K562 (cell line): ENCODE measurements around the gene CEP128. TPM values are rescaled to one million over a fixed set of nuclear protein-coding genes. Genes with fewer than 3 reads are reported as not detected.

Source experiments
- ATAC-seq: fragments of 200-7000 bp; cut with Tn5 transposase; 3 replicates; pipeline ENCODE4 v1.9.1; 2020; ENCODE audit warnings: moderate library complexity
- BruUV-seq: library from RNA; stranded (reverse); fragments of 400-500 nt; replicated peaks from 2 replicates; lab custom pipeline; 2021; lab: Mats Ljungman, UMichigan
- CTCF ChIA-PET: fragments of 300-600 bp; formaldehyde crosslinking; extraction: SDS; loops from one replicate; lab custom pipeline; 2021; ENCODE audit warnings: low intra/inter-chr PET ratio; lab: Yijun Ruan, JAX
- POLR2A ChIA-PET: fragments of 300-600, 350-650 bp; sonication (Branson Sonifier 250); formaldehyde crosslinking; extraction: SDS; loops from one replicate; lab custom pipeline; 2021; ENCODE audit warnings: antibody characterized with exemption, inconsistent platforms; lab: Yijun Ruan, JAX
- DNase-seq, 4 experiments: peaks; one replicate each; pipeline versions ENCODE4 v3.0.0 to v3.0.0-alpha.2; 2011 to 2018; ENCODE audit warnings: low spot score in 3 of 4, mixed read lengths in 3 of 4; ENCODE audit errors: extremely low read depth in 1 of 4
- FAIRE-seq: peaks from 2 replicates; lab custom pipeline; 2011; peaks lifted over from hg19 to GRCh38; lab: Jason Lieb, UNC
- H2AFZ ChIP-seq: 2 replicates; pipeline ENCODE4 v1.6.0; 2011; ENCODE audit warnings: low read depth, low read length, control low read depth, inconsistent platforms
- H3K27ac ChIP-seq: fragments of 200-600 bp; 3 replicates; pipeline ENCODE4 v1.8.0; 2011; ENCODE audit warnings: low read depth, mild to moderate bottlenecking, control low read depth, inconsistent platforms, low read length, moderate library complexity, mixed read lengths; ENCODE audit errors: extremely low read depth
- H3K27me3 ChIP-seq, 2 experiments: fragments of 300-600 bp in 1 of 2; 2 replicates in 1 of 2; 3 replicates in 1 of 2; pipeline versions ENCODE4 v1.6.0 to v1.8.0; 2011; ENCODE audit warnings: inconsistent platforms in 2 of 2, low read length in 2 of 2, mild to moderate bottlenecking in 1 of 2, mixed read lengths in 1 of 2, moderate library complexity in 1 of 2; ENCODE audit not compliant: control insufficient read depth in 2 of 2, insufficient read depth in 2 of 2
- H3K36me3 ChIP-seq: fragments of 300-600 bp; 3 replicates; pipeline ENCODE4 v1.8.0; 2011; ENCODE audit warnings: mild to moderate bottlenecking, low read length, inconsistent platforms; ENCODE audit not compliant: control insufficient read depth, insufficient read depth
- H3K4me1 ChIP-seq, 2 experiments: fragments of 200-600 bp in 1 of 2; replicated peaks in 1 of 2; 2 replicates in 1 of 2; 3 replicates in 1 of 2; pipeline versions ENCODE4 v1.5.1 to v1.8.0; 2011; ENCODE audit warnings: inconsistent platforms in 2 of 2, low read length in 2 of 2, mild to moderate bottlenecking in 1 of 2, mixed read lengths in 1 of 2, moderate library complexity in 1 of 2; ENCODE audit not compliant: control insufficient read depth in 2 of 2, insufficient read depth in 2 of 2
- H3K4me2 ChIP-seq: 2 replicates; pipeline ENCODE4 v1.6.1; 2011; ENCODE audit warnings: low read length, control low read depth, inconsistent platforms, mixed read lengths; ENCODE audit not compliant: insufficient read depth
- H3K4me3 ChIP-seq: fragments of 200-600 bp; sonication (generic), shearing (Covaris generic); 2 replicates; pipeline ENCODE4 v1.5.1; 2016; ENCODE audit warnings: control low read depth, inconsistent platforms
- H3K79me2 ChIP-seq: fragments of 200-600 bp; 3 replicates; pipeline ENCODE4 v1.8.0; 2011; ENCODE audit warnings: low read length, inconsistent platforms; ENCODE audit not compliant: control insufficient read depth, insufficient read depth
- H3K9ac ChIP-seq, 2 experiments: 2 replicates each; pipeline versions ENCODE4 v1.6.0 to v1.6.1; 2011; ENCODE audit warnings: low read depth in 2 of 2, low read length in 2 of 2, control low read depth in 1 of 2, inconsistent platforms in 1 of 2, mild to moderate bottlenecking in 1 of 2, mixed read lengths in 1 of 2; ENCODE audit not compliant: insufficient read depth in 1 of 2
- H3K9me1 ChIP-seq: one replicate; pipeline ENCODE4 v1.6.0; 2011; ENCODE audit warnings: inconsistent platforms, mild to moderate bottlenecking, low read length, moderate library complexity; ENCODE audit not compliant: control insufficient read depth, insufficient read depth
- H3K9me3 ChIP-seq: replicated peaks from 2 replicates; pipeline ENCODE4 v1.5.1; 2011; ENCODE audit warnings: low read depth, low read length, inconsistent platforms; ENCODE audit not compliant: control insufficient read depth, insufficient read depth
- H4K20me1 ChIP-seq: replicated peaks from 2 replicates; pipeline ENCODE4 v1.6.1; 2011; ENCODE audit warnings: low read length, inconsistent platforms, mixed read lengths; ENCODE audit not compliant: control insufficient read depth, insufficient read depth
- IFI16 ChIP-seq: fragments of 250-450 bp; sonication (Bioruptor Pico); IDR thresholded peaks from 2 replicates; pipeline ENCODE4 v2.1.2; 2022; ENCODE audit warnings: mild to moderate bottlenecking, inconsistent platforms
- PHTF2 ChIP-seq: fragments of 250-450 bp; sonication (Bioruptor Pico); IDR thresholded peaks from 2 replicates; pipeline ENCODE4 v1.5.0; 2021; ENCODE audit warnings: mild to moderate bottlenecking
- PTTG1 ChIP-seq: fragments of 450-650 bp; IDR thresholded peaks from 2 replicates; pipeline ENCODE4 v1.6.1; 2016; ENCODE audit warnings: low read depth, mild to moderate bottlenecking, missing genetic modification characterization, missing compliant biosample characterization
- RBM25 ChIP-seq: fragments of 200-400 bp; formaldehyde crosslinking; IDR thresholded peaks from 2 replicates; pipeline ENCODE4 v1.6.1; 2018; ENCODE audit warnings: low read length, low read depth, moderate library complexity; ENCODE audit not compliant: severe bottlenecking
- SLC30A9 ChIP-seq: fragments of 250-450 bp; sonication (Bioruptor Pico); IDR thresholded peaks from 2 replicates; pipeline ENCODE4 v1.8.0; 2022; ENCODE audit warnings: mild to moderate bottlenecking, moderate library complexity
- SMARCC2 ChIP-seq: fragments of 450-650 bp; IDR thresholded peaks from 2 replicates; pipeline ENCODE4 v1.6.1; 2017; ENCODE audit warnings: antibody characterized with exemption, moderate library complexity, mild to moderate bottlenecking, low read depth
- STAT5A ChIP-seq: IDR thresholded peaks from 2 replicates; pipeline ENCODE4 v1.6.1; 2012; ENCODE audit warnings: low read length, inconsistent platforms, borderline replicate concordance
- TSC22D4 ChIP-seq: fragments of 450-650 bp; IDR thresholded peaks from 2 replicates; pipeline ENCODE4 v1.6.1; 2016; ENCODE audit warnings: missing genetic modification characterization, missing biosample characterization, control low read depth
- ZNF408 ChIP-seq: fragments of 250-450 bp; sonication (Bioruptor Pico); IDR thresholded peaks from 2 replicates; pipeline ENCODE4 v1.4.0; 2020; ENCODE audit warnings: low read depth, mild to moderate bottlenecking, moderate library complexity
- ZSCAN29 ChIP-seq: fragments of 450-650 bp; IDR thresholded peaks from 2 replicates; pipeline ENCODE4 v1.6.1; 2017
- WGBS: fragments of 100-300 bp; shearing (Covaris generic); methylation state at CpG from one replicate; pipeline ENCODE4 v1.1.6; 2016; ENCODE audit warnings: low coverage, mixed read lengths; ENCODE audit not compliant: insufficient coverage; ENCODE audit errors: missing lambda C conversion rate; 5-methylcytosine and 5-hydroxymethylcytosine counted together
- in situ Hi-C: fragments of 300-500 bp; cut with MboI; formaldehyde crosslinking; loops from 4 replicates; pipeline ENCODE4 v1.15.0; 2018; ENCODE audit warnings: inconsistent platforms, mixed read lengths
- intact Hi-C: fragments of 100-400 bp; cut with micrococcal nuclease; formaldehyde crosslinking; loops from 2 replicates; pipeline ENCODE4 v1.14.2; 2022
- polyA plus RNA-seq, 8 experiments: library from polyadenylated mRNA; depleted of rRNA in 4 of 8; stranded (reverse) in 5 of 8; unstranded in 3 of 8; fragments of >200 nt; fragmentation: Nextera tagmentation in 2 of 8; fragmentation: Illumina TruSeq in 1 of 8; extraction: Ambion mirVana in 2 of 8; extraction: Trizol in 1 of 8; gene quantifications; 2 replicates each; pipeline versions ENCODE4 v1.2.1 to v1.2.3, GENCODE V29; 2011 to 2014; ENCODE audit warnings: inconsistent platforms in 1 of 8, missing spikeins in 1 of 8
- total RNA-seq, 7 experiments: library from RNA; depleted of rRNA in 6 of 7; stranded (reverse); fragments of >200 nt in 6 of 7; fragmentation: Illumina TruSeq in 2 of 7; extraction: Trizol in 2 of 7; gene quantifications; 2 replicates each; pipeline versions ENCODE4 v1.2.1 to v1.2.3, GENCODE V29; 2011 to 2021; ENCODE audit warnings: low replicate concordance in 1 of 7
- TF ChIP-seq, protein P1 (sequence below): fragments of 450-650 bp; formaldehyde crosslinking; IDR thresholded peaks from 2 replicates; pipeline ENCODE4 v1.4.0; 2020; ENCODE audit warnings: mild to moderate bottlenecking, moderate library complexity
- TF ChIP-seq, protein P2 (sequence below): sonication (generic); formaldehyde crosslinking; IDR thresholded peaks from 2 replicates; pipeline ENCODE4 v1.8.1; 2023; ENCODE audit warnings: mild to moderate bottlenecking, missing genetic modification reagents
- TF ChIP-seq, protein P3 (sequence below): fragments of 250-450 bp; sonication (Bioruptor Pico); IDR thresholded peaks from 2 replicates; pipeline ENCODE4 v1.4.0; 2020; ENCODE audit warnings: mild to moderate bottlenecking, moderate library complexity
- TF ChIP-seq, protein P4 (sequence below): sonication (generic); IDR thresholded peaks from 2 replicates; pipeline ENCODE4 v1.6.1; 2016
- TF ChIP-seq, protein P5 (sequence below), 3 experiments: fragments of 200-800 bp in 1 of 3; sonication (Bioruptor generic) in 1 of 3; sonication (generic) in 1 of 3; formaldehyde crosslinking in 1 of 3; IDR thresholded peaks; 2 replicates each; pipeline versions ENCODE4 v1.6.1 to v1.8.0; 2016 to 2022; ENCODE audit warnings: mild to moderate bottlenecking in 2 of 3, missing compliant biosample characterization in 2 of 3, missing genetic modification characterization in 2 of 3, missing genetic modification reagents in 1 of 3

The CEP128 gene
- total and polyA plus RNA-seq, 9 of the 15 experiments (the other 6 are each of a cell fraction or from before 2014, with no cell fraction given) = 2.3 to 9.2 (median 4.6) TPM

DNA sequence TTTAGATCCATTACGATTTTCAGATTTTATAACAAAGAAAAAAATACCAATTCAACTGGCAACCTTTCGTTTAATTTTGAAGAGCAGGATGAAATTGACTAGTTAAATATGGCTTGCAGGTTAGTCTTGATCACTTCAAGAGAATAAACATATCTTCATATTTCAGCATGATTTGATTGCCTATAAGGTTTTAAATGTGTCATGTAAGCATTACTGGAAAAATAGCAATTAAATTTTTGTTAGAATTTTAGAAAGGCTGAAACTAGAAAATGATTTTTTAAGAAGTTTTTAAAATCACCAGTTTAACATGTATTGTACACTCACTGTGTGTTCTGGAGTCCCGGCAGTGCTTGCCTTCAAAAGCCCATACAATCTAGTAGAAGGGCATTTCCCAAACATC, 420.1 kb downstream of the CEP128 start:
- POLR2A ChIA-PET = no interaction called here
- 2% methylated on average over 3 of the region's 3 CpGs for WGBS
- Histone ChIP-seq H2AFZ (no peak overlapping the region), H3K27ac (no peak overlapping the region), H3K4me3 (no peak overlapping the region), H4K20me1 (no peaks in the 10 kb centered on the region), H3K27me3 (no peaks in the 10 kb centered on the region), H3K4me2 (no peak overlapping the region), H3K4me1 (no peaks in the 10 kb centered on the region), H3K9me3 (no peaks in the 10 kb centered on the region), H3K79me2 (no peaks in the 10 kb centered on the region), H3K36me3 (no peaks in the 10 kb centered on the region), H3K9me1 (no peaks in the 10 kb centered on the region), H3K9ac (no peak overlapping the region)
- intact Hi-C loops = no loop called here
- ATAC-seq (no peak), DNase-seq (no peak), FAIRE-seq (no peak)
- CTCF ChIA-PET = no interaction called here
- BruUV-seq = no TSS peak
- in situ Hi-C loops = no loop called here
- TF ChIP-seq, protein P1, sequence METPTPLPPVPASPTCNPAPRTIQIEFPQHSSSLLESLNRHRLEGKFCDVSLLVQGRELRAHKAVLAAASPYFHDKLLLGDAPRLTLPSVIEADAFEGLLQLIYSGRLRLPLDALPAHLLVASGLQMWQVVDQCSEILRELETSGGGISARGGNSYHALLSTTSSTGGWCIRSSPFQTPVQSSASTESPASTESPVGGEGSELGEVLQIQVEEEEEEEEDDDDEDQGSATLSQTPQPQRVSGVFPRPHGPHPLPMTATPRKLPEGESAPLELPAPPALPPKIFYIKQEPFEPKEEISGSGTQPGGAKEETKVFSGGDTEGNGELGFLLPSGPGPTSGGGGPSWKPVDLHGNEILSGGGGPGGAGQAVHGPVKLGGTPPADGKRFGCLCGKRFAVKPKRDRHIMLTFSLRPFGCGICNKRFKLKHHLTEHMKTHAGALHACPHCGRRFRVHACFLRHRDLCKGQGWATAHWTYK = no peak
- no peak for TF ChIP-seq TSC22D4 (tag)
- TF ChIP-seq PTTG1 (tag) = no peak
- TF ChIP-seq, protein P2, sequence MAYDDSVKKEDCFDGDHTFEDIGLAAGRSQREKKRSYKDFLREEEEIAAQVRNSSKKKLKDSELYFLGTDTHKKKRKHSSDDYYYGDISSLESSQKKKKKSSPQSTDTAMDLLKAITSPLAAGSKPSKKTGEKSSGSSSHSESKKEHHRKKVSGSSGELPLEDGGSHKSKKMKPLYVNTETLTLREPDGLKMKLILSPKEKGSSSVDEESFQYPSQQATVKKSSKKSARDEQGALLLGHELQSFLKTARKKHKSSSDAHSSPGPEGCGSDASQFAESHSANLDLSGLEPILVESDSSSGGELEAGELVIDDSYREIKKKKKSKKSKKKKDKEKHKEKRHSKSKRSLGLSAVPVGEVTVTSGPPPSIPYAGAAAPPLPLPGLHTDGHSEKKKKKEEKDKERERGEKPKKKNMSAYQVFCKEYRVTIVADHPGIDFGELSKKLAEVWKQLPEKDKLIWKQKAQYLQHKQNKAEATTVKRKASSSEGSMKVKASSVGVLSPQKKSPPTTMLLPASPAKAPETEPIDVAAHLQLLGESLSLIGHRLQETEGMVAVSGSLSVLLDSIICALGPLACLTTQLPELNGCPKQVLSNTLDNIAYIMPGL = no peak
- TF ChIP-seq, protein P3, sequence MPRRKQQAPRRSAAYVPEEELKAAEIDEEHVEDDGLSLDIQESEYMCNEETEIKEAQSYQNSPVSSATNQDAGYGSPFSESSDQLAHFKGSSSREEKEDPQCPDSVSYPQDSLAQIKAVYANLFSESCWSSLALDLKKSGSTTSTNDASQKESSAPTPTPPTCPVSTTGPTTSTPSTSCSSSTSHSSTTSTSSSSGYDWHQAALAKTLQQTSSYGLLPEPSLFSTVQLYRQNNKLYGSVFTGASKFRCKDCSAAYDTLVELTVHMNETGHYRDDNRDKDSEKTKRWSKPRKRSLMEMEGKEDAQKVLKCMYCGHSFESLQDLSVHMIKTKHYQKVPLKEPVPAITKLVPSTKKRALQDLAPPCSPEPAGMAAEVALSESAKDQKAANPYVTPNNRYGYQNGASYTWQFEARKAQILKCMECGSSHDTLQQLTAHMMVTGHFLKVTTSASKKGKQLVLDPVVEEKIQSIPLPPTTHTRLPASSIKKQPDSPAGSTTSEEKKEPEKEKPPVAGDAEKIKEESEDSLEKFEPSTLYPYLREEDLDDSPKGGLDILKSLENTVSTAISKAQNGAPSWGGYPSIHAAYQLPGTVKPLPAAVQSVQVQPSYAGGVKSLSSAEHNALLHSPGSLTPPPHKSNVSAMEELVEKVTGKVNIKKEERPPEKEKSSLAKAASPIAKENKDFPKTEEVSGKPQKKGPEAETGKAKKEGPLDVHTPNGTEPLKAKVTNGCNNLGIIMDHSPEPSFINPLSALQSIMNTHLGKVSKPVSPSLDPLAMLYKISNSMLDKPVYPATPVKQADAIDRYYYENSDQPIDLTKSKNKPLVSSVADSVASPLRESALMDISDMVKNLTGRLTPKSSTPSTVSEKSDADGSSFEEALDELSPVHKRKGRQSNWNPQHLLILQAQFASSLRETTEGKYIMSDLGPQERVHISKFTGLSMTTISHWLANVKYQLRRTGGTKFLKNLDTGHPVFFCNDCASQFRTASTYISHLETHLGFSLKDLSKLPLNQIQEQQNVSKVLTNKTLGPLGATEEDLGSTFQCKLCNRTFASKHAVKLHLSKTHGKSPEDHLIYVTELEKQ (CRISPR knock-in tag) = no peak
- TF ChIP-seq ZNF408 (CRISPR knock-in tag) = no peak
- TF ChIP-seq SLC30A9 (CRISPR knock-in tag) = no peak
- TF ChIP-seq PHTF2 (CRISPR knock-in tag) = no peak
- TF ChIP-seq, protein P4, sequence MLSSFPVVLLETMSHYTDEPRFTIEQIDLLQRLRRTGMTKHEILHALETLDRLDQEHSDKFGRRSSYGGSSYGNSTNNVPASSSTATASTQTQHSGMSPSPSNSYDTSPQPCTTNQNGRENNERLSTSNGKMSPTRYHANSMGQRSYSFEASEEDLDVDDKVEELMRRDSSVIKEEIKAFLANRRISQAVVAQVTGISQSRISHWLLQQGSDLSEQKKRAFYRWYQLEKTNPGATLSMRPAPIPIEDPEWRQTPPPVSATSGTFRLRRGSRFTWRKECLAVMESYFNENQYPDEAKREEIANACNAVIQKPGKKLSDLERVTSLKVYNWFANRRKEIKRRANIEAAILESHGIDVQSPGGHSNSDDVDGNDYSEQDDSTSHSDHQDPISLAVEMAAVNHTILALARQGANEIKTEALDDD = no peak
- TF ChIP-seq ZSCAN29 = no peak
- no peak for TF ChIP-seq SMARCC2
- TF ChIP-seq, protein P5, sequence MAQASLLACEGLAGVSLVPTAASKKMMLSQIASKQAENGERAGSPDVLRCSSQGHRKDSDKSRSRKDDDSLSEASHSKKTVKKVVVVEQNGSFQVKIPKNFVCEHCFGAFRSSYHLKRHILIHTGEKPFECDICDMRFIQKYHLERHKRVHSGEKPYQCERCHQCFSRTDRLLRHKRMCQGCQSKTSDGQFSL (CRISPR knock-in tag; IDR thresholded peaks at IDR 0.05) = no peak
- TF ChIP-seq, protein P5 (tag; IDR thresholded peaks at IDR 0.05) = no peak
- no peak for TF ChIP-seq IFI16 (CRISPR knock-in tag)
- no peak for TF ChIP-seq RBM25
- TF ChIP-seq STAT5A = no peak
